Psoas muscle (tissue), 8 donors: ENCODE measurements around the gene OR5T1. TPM values are rescaled to one million over a fixed set of nuclear protein-coding genes. Genes with fewer than 3 reads are reported as not detected.

Source experiments
- ATAC-seq, 4 donors: fragments of 200-7000 bp; cut with Tn5 transposase; one replicate each; pipeline ENCODE4 v1.9.1; 2020; ENCODE audit warnings: moderate library complexity in 3 of 4, mild to moderate bottlenecking in 2 of 4
- DNase-seq, 2 donors: peaks; one replicate each; pipeline ENCODE4 v3.0.0-alpha.2; 2020
- H3K27ac ChIP-seq: fragments of 200-600 bp; one replicate; pipeline ENCODE4 v1.8.0; 2022
- H3K27me3 ChIP-seq, 3 donors: fragments of 200-600 bp in 1 of 3; one replicate each; pipeline versions ENCODE4 v1.6.1 to v1.8.0; 2013 to 2022; ENCODE audit warnings: low read length in 2 of 3, mild to moderate bottlenecking in 2 of 3, moderate library complexity in 1 of 3; ENCODE audit not compliant: insufficient read depth in 3 of 3
- H3K36me3 ChIP-seq, 2 donors: fragments of 200-600 bp in 1 of 2; one replicate each; pipeline versions ENCODE4 v1.6.1 to v1.8.0; 2013 to 2022; ENCODE audit warnings: low read depth in 1 of 2, mild to moderate bottlenecking in 1 of 2, moderate library complexity in 1 of 2; ENCODE audit not compliant: insufficient read depth in 1 of 2
- H3K4me1 ChIP-seq: fragments of 200-600 bp; one replicate; pipeline ENCODE4 v1.8.0; 2022
- H3K4me3 ChIP-seq: fragments of 200-600 bp; one replicate; pipeline ENCODE4 v1.8.0; 2022; ENCODE audit warnings: mild to moderate bottlenecking
- H3K9me3 ChIP-seq: fragments of 200-600 bp; one replicate; pipeline ENCODE4 v1.8.0; 2022
- CTCF ChIP-seq: fragments of 200-600 bp; IDR thresholded peaks from one replicate; pipeline ENCODE4 v1.8.0; 2022; ENCODE audit warnings: antibody characterized with exemption
- WGBS, 3 donors: extraction: QIAGEN DNeasy Blood & Tissue Kit; methylation state at CpG; one replicate each; pipeline versions ENCODE4 v1.1.6 to v1.1.7; 2013; 5-methylcytosine and 5-hydroxymethylcytosine counted together
- intact Hi-C, 2 donors: fragments of 100-400 bp; cut with DNase I; formaldehyde crosslinking; loops; one replicate each; pipeline versions ENCODE4 v1.11.0 to v1.14.2; 2022
- long read RNA-seq, 2 donors: library from polyadenylated mRNA; unstranded; transcript quantifications; one replicate each; pipeline ENCODE4 v2.0.0, GENCODE V29; 2021
- polyA plus RNA-seq, 3 donors: library from polyadenylated mRNA; stranded (reverse); fragments of 200-250 nt; gene quantifications; one replicate each; pipeline ENCODE4 v1.2.3, GENCODE V29; 2013
- total RNA-seq, 4 donors: library from RNA; stranded (reverse); fragmentation: NEBNext Ultra II Directional in 2 of 4; extraction: Animal tissue kit (Norgen Biotek cat#: 25700) in 2 of 4; gene quantifications; one replicate each; pipeline versions ENCODE4 v1.2.1 to v1.2.4, GENCODE V29; 2021 to 2023
- donor health status: healthy with polysubstance abuse.
- donor health status: DM: no; HTN: no; CAD: no; lungs with moderate emphysema.
- donor health status: Bipolar disorder and iron deficiency.
- donor health status: healthy.
- donor health status: DM: yes; HTN: yes; CAD: no.
- donor health status: DM: no; HTN: no; CAD: no.
- donor health status: DM: no; HTN: no; CAD: no.
- donor health status: DM: yes; HTN: yes; CAD: no.

OR5T1 gene
- total RNA-seq (not detected), polyA plus RNA-seq (not detected)
- long read RNA-seq, donor 1 = 0 reads
- long read RNA-seq, donor 2 = 0 reads

GRCh38 chr11:56273854-56274253, at the start of gene OR5T1:
OR5T1 (plus strand) TSS chr11:56274154; CDS start chr11:56275639, 1,485 bp downstream.
- H3K4me3 ChIP-seq = no peak within 1 kb of the TSS
- no peak within 1 kb of the TSS for H3K27ac ChIP-seq
- no peak for DNase-seq
- no peaks in the 10 kb centered on the region for H3K4me1 ChIP-seq
- peaks cover 6% of the 10 kb centered on the region for H3K9me3 ChIP-seq
- intact Hi-C loops = no loop called here
- TF ChIP-seq CTCF = no peak
- no peaks in the 10 kb centered on the region for H3K36me3 ChIP-seq
- H3K27me3 ChIP-seq = no peaks in the 10 kb centered on the region
- no peak for ATAC-seq

DNA sequence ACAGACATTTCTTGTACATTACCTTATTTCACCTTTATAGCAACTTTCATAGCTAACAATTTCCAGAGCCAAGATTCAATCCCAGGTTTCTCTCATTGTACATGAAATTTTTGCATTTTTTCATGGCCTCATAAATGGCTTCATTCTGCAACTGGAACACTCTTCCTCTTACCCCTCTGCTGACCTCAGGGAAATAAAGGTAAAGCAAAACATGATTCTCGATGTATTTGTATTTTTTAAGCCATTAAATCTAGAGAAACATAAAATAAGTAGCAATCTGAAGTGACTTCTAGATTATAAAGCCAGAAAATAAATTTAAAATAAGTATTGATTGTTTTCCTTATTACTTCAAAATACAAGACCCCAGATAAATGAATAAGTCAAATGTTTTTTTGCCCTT, 39.8 kb upstream of the OR5T1 start, which contains the start of gene OR5T2:
Gene OR5T2, minus strand, starts transcription at position 101 of the 400 bp plus-strand sequence. CDS start 1,193 bp downstream, outside the sequence.
- intact Hi-C loops = no loop called here
- Histone ChIP-seq H3K9me3 (no peaks in the 10 kb centered on the region), H3K27ac (no peak within 1 kb of the TSS), H3K4me1 (no peaks in the 10 kb centered on the region), H3K4me3 (no peak within 1 kb of the TSS), H3K27me3 (no peaks in the 10 kb centered on the region), H3K36me3 (no peaks in the 10 kb centered on the region)
- no peak for TF ChIP-seq CTCF
- WGBS, 3 donors = 31 to 51% (median 42%) methylated on average over 1 of the region's 1 CpG
- DNase-seq = no peak
- ATAC-seq = no peak

GRCh38 chr11:56251954-56252353, 22.0 kb upstream of the OR5T1 start, which contains the start of gene OR5T3:
OR5T3 (plus strand) TSS chr11:56252254; CDS start chr11:56252254, 0 bp downstream.
- intact Hi-C loops = no loop called here
- H3K4me1 ChIP-seq = no peaks in the 10 kb centered on the region
- ATAC-seq = no peak

GRCh38 chr11:56271092-56271491, 2.9 kb upstream of the OR5T1 start:
- H3K36me3 ChIP-seq = no peaks in the 10 kb centered on the region
- H3K27me3 ChIP-seq = no peaks in the 10 kb centered on the region
- ATAC-seq = no peak
- 62 to 65% (median 63%) methylated on average over 3 of the region's 3 CpGs for WGBS, 3 donors
- H3K4me1 ChIP-seq = no peaks in the 10 kb centered on the region
- TF ChIP-seq CTCF = no peak
- intact Hi-C loops = no loop called here
- no peak overlapping the region for H3K27ac ChIP-seq
- peaks cover 6% of the 10 kb centered on the region for H3K9me3 ChIP-seq
- DNase-seq = no peak
- H3K4me3 ChIP-seq = no peak overlapping the region

More at GRCh38 chr11:56251954-56252353, 22.0 kb upstream of the OR5T1 start, which contains the start of gene OR5T3:
- DNase-seq = no peak
- Histone ChIP-seq H3K4me3 (no peak within 1 kb of the TSS), H3K27ac (no peak within 1 kb of the TSS), H3K36me3 (no peaks in the 10 kb centered on the region), H3K27me3 (no peaks in the 10 kb centered on the region), H3K9me3 (no peaks in the 10 kb centered on the region)
- no peak for TF ChIP-seq CTCF

DNA sequence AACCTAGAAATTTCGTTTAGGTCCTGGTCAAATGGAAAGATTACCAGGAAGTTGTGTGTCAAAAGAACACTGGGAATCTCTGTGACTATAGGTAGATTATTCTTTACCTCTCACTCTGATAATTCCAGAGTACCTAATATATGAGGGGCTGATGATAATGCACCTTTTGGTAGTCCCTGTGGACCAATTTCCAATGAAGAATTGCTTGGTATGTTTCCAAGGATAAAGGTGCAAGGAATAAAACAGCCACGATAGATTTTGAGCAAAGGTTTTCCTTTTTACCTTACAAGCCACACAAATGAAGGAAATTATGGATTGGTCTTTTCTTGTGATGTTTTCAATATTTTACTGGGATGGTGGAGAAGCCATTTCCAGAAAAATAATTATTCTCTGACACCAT, 18.2 kb downstream of the OR5T1 start, which contains the start of gene OR8H1:
Gene OR8H1, minus strand, starts transcription at position 101 of the 400 bp plus-strand sequence. CDS start 1,192 bp downstream, outside the sequence.
- ATAC-seq (no peak), DNase-seq (no peak)
- H3K36me3 ChIP-seq = no peaks in the 10 kb centered on the region
- TF ChIP-seq CTCF = no peak
- H3K9me3 ChIP-seq = no peaks in the 10 kb centered on the region
- H3K27ac ChIP-seq = no peak within 1 kb of the TSS
- WGBS, 3 donors = 56 to 71% (median 61%) methylated on average over 2 of the region's 2 CpGs
- no peak within 1 kb of the TSS for H3K4me3 ChIP-seq
- intact Hi-C loops = no loop called here
- H3K4me1 ChIP-seq = no peaks in the 10 kb centered on the region
- H3K27me3 ChIP-seq = no peaks in the 10 kb centered on the region
